T-helper 1 cell treated with Interleukin-12 subunit alpha and Interleukin-12 subunit beta and Interleukin-4 antibody, amounts not matched to agents 30 ng/mL and 1 ng/mL, for 36 hours (primary cell): ENCODE data around the gene ART5. TPM values are rescaled to one million over a fixed set of nuclear protein-coding genes. Genes with fewer than 3 reads are reported as not detected.
"Not testable (repeated sequence)": the region's sequence is repeated elsewhere in the genome, so short reads cannot be mapped to it uniquely, and the experiment has no call there.

Experiments
- intact Hi-C: fragments of 100-400 bp; cut with micrococcal nuclease; formaldehyde crosslinking; loops from one replicate; pipeline ENCODE4 v1.15.1; 2024
- total RNA-seq: library from RNA; stranded (reverse); gene quantifications from 2 replicates; pipeline ENCODE4 v1.2.3, GENCODE V29; 2022

The ART5 gene
- total RNA-seq, 1 donor from 2014 or later, result not detected

DNA sequence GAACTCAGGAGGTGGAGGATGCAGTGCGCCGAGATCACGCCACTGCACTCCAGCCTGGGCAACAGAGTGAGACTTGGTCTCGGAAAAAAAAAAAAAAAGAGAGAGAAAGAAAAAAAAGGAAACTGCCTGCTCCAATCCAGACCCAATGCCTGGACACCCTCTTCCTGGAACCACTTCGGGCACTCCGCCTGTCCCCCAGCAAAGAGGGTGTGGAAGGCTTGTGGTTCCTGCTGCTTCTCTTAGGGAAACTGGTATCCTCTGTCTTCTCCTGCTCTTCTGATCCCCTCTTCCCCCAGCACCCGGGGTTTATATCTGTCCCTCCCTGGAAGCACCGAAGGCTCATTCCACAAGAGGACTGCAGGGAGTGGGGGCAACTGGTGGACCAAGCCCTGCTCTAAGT is 16.5 kb upstream of the ART5 start:
- intact Hi-C loops, result no loop called here

DNA sequence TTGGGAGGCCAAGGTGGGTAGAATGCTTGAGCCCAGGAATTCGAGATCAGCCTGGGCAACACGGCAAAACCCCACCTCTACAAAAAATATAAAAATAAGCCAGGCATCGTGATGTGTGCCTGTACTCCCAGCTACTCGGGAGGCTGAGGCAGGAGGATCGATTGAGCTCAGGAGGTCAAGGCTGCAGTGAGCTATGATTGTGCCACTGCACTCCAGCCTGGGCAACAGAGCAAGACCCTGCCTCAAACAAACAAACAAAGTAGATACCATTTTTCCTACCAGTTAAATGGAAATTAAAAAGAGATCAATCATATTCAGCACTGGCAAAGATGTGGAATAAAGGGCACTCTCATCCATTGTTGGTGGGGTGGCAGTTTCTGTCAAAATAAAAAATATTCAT is 15.5 kb upstream of the ART5 start:
- intact Hi-C loops, result not testable (repeated sequence)

DNA sequence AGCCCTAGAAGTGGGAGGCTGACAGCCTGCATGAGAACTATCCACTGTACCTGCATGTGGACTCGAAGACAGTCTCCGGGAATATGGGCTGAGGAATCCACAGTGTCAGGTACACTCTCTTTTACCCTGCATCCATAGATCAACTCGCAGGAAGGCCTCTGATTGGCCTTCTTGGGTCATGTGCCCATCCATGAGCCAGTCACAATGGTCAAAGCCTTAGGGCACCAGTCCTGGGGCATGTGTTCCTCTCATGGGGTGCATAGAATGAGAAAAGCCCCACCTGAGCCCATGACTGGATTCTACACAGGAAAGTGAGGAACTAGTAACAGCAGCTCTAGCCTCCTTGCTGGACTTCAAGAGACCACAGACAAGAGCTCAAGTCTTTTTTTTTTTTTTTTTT is 13.8 kb upstream of the ART5 start:
- intact Hi-C loops, result no loop called here

DNA sequence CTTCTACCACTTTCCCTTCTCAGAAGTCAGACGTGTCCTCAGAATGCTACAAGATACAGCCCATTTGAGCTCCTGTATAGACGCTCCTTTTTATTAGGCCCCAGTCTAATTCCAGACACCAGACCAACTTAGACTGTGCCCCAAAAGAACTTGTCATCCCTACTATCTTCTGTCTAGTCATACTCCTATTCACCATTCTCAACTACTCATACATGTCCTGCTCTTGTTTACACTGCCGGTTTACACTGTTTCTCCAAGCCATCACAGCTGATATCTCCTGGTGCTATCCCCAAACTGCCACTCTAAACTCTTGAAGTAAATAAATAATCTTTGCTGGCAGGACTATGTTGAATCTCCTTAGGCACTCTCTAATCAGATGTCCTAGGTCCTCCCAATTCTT is 10.7 kb upstream of the ART5 start:
- intact Hi-C loops, result not testable (repeated sequence)

DNA sequence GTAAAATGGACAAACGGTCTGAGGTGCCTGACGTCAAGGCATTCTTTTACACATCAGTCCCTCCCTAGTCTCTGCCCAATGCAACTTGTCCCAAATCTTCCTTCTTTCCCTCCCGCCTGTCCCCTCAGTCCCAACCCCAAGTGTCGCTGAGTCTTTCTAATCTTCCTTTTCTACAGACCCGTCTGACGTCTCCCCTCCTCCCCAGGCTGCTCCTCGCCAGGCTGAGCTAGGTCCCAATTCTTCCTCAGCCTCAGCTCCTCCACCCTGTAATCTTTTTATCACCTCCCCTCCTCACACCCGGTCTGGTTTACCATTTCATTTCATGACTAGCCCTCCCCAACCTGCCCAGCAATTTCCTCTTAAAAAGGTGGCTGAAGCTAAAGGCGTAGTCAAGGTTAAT is 7.6 kb upstream of the ART5 start:
- intact Hi-C loops, result not testable (repeated sequence)

DNA sequence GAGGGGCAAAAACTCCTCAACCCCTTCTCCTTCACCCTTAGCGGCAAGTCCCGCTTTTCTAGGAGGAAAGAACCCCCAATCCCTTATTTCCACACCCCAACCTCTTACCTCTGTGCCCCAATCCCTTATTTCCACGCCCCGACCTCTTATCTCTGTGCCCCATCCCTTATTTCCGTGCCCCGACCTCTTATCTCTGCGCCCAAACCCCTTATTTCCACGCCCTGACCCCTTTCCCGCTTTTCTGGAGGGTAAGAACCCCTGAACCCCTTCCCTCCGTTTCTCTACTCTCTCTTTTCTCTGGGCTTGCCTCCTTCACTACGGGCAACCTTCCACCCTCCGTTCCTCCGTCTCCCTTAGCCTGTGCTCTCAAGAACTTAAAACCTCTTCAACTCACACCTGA is 7.1 kb upstream of the ART5 start:
- intact Hi-C loops, result not testable (repeated sequence)

DNA sequence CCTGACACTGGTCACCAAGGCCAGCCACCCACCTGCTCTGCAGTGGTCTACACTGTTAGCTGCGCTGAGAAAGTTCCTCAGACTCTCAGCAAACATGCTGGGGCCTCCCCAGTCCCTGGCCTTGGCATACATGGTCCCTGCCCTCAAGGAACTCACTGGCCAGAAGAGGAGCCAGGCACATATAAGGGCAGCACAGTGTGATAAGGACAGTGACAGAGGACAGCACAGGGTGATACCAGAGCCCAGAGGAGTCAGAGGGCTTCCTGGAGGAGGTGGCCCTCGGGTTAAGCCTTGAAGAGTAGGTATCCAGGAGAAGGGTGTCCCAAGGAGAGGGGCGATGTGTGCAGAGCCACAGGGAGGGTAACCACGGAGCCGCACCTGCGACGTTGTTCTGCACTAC is 3.8 kb upstream of the ART5 start:
- intact Hi-C loops, result no loop called here

DNA sequence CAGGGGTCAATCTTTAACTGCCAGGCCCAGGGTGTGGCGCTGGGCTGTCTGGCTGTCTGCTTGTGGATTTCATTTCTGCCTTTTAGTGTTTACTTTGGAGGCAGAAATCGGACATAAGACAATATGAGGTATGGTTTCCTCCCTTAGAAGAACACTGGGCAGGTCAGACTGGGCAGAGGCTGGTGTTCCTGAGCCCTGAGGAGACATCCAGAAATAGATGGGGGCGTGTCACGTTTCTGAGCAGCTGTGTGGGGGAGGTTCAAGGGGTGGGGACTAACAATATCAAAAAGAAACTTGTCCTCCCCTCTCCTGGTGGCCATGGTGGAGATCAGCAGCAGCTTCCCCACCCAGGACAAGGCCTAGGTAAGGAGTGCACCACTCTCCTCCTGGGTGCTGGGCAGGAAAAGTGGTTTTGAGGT is 3.0 kb upstream of the ART5 start, which contains the start of gene ART1:
Gene ART1 (plus strand): TSS at position 312 of the 419 bp plus-strand sequence. CDS start 14,086 bp downstream, outside the sequence.
- intact Hi-C loops, result no loop called here

DNA sequence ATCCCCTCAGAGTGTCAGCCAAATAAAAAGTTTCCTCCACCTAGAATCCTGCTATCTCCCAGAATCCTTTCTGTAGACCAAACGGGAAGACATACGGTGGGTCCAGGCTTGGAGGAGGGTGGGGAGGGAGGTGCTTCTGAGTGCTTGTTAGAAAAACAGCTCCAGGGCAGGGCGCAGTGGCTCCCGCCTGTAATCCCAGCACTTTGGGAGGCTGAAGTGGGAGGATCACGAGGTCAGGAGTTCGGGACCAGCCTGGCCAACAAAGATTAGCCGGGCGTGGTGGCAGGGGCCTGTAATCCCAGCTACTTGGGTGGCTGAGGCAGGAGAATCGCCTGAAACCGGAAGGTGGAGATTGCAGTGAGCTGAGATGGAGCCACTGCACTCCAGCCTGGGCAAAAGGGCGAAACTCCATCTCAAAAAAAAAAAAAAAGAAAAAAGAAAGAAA is 1.3 kb upstream of the ART5 start:
- intact Hi-C loops, result not testable (repeated sequence)

DNA sequence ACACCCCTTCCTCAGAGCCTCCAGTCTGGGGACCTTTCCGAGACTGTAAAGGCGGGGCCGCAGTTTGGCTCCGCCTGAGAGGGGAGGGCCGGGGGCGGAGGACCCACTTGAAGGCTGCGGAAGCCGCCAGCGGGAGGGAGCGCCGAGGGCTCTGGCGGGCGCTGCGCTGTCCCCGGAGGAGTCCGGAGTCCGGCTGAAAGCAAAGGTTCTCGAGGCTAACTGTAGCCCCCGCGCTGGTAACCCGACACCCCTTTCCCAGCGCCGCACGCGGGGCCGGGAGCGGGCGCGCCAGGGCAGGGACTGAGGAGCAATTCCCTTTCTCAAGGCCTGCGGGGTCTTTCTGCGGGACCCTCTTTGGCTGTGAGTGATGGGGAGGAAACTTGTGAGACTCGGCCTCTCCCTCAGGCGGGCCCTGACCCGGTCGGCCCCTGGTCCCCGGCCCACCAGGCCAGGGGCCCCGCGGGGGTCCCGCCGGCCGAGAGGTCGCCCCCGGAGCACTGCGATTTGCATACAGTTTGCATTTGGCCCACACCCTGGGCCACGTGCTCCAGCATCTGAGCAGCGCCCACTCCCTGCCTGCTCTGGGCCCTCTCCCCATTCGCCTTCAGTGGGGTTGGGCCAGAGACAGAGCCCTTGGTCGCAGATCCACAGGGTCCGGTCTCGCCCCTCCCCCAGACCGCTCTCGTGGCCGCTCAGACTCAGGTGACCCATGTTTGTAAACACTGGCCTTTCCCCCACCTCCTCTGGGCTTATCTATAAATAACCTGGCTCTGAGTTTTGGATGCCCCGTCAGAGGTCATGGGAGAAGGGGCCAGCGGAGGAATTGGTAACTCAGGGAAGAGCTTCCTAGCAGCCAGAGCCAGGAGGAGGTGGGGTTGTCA is 519 bp upstream of the ART5 start:
- intact Hi-C loops, result no loop called here

DNA sequence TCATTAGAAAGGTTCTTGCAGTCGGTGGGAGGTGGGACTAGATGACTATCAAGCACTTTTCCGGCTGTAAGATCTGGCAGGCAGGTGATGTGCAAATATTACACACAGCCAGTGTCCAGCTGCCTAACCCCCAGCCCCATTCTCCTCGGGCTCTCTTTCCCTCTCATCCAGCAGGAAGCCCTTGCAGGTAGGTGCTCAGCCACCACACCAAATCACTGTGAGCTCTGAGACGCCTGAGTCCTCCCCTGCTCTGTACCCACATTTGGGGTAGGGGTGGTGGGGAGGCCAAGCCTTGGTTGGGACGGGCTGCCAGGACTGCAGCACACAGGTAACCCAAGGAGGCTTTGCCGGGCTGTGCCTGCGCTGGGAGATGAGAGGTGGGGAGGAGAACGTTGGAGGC is 601 bp downstream of the ART5 start:
- intact Hi-C loops, result no loop called here

DNA sequence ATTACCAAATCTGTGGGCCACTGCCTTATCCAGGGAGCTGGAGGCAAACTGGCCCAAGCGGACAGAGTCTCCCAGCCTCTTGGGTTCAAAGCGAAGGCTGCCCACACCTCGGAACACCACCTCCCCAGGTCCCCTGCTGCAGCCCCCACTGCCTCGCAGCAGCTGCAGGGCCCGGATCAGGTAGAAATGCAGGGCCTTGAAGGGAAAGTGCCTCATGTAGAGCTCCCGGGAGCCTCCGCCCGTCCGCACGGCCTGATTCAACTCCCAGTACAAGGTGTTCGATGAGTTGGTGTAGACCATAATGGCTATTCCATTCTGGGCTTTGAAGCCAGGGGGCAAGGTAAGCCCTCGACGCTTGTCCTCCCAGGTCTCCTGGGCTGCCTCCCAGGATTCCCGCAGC is 2.0 kb downstream of the ART5 start:
- intact Hi-C loops, result no loop called here

DNA sequence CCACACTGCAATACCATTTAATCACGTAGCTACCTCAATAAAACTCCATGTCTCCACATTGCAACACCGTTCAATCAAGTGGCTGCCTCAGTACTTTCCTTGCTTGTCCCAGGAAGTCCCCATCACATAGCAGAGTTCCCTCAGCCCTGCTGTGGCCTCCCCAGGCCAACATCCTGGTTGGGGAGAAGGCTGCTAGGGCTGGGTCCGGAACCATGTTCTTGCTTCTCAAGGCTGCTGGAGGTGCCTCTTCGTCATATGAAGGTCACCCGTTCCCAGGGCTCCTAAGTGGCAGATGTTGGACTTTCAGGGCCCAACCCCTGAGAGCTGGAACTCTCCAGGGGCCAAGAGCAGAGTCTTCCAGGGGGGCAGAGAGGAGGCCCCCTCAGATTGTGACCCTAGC is 3.3 kb downstream of the ART5 start:
- intact Hi-C loops, result no loop called here

DNA sequence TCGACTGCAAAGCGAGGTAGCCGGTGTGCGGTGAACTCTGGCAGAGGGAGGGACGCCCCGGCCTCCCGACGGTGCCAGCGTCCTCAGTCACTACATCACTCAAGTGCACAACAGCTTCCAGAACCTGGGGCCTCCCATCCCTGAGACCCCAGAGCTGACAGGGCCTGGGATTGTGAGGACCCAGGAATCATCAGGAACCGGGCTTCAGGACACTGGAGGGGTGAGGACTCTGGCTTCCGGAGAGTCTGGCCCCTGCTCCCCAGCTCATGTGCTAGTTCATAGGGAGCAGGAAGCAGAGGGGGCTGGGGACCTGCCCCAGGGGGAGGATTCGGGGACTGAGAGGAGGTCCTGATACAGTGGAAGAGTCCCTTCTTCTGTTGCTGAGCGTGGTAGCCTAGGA is 4.6 kb downstream of the ART5 start:
- intact Hi-C loops, result no loop called here

DNA sequence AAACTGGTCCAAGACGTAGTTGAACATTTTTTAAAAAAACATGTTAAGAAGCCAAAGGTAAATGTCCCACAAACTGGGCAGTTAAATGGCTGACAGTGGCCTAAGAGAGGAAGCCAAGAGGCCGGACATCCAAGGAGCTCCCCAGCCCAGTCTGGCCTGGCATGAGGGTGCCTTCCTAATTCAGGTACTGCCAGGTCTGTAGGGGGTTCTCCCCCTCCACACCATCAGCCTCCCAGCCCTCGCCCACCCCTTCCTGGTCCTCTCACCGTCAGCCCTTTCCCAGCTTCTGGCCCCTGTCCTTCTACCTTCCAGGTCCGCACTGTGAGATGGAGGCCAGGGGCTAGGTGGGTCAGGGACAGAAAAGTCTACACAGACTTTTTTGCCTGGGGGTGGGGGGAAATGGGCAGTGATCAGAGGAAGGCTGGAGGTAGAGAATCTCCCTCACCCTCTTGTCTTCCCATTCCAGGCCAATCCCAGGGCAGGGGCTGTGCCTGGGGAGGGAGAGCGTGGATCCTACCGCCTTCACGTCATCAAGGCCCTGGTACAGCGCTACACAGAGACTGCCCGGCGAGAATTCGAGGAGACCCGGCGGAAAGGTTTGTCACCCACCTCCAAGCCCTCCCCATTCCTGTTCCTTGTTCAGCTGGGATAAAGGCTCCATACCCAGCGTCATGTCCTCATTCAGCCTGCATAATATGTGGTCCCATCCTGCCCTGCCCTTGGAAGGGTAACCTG is 6.0 kb downstream of the ART5 start:
- intact Hi-C loops, result no loop called here

DNA sequence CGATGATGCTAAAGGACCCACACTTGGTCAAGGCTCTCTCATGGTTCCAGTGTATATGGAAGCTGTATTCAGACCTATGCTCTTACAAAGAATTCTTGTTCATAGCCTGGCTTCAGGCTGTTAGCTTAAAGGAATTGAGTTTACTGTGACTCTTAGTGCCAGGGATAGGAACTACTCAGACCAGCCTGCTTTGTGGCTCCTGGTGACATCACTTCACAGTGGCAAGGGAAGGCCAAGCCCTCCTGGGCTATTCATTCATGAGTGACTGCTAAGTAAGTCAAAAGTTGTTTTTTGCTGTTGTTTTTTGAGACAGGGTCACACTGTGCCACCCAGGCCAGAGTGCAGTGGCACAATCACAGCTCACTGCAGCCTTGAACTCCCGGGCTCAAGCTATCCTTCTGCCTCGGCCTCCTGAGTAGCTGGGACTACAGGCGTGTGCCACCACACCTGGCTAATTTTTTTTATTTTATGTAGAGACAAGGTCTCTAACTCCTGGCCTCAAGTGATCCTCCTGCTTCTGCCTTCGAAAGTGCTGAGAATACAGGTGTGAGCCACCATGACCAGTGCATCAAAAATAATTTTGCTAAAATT is 9.6 kb downstream of the ART5 start:
- intact Hi-C loops, result no loop called here

DNA sequence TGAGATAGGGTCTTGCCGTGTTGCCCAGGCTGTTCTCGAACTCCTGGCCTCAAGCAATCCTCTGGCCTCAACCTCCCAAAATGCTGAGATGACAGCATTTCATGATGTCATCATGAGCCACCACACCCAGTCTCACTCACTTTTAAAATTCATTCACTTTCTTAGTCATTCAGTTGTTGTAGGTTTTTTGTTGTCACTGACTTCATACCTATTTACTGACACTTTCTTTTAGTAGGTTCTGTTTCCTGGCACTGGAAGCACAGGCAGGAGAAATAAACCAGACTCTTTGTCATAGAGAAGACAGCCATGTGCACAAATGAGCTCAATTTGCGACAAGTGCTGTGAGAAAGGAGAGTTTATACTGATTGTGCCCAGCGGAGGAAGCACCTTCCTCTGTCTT is 10.5 kb downstream of the ART5 start:
- intact Hi-C loops, result no loop called here

DNA sequence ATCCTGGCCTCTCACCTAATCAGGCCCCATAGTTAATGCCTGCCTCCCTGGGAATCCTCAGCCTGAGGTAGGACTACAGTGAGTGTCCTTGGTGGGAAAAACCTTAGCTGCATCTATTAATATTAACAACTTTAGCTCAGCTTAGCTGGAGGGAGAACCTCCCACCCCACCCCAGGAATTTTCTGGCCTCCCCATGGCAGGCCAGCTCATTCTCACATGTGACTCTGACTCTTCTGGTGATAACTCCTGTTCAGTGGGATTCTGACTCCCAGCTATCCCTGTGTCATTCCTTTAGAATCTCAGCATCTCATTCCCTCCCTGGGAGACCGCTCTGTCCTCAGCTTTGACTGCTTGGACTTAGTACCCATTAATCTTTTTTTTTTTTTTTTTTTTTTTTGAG is 14.5 kb downstream of the ART5 start:
- intact Hi-C loops, result no loop called here

DNA sequence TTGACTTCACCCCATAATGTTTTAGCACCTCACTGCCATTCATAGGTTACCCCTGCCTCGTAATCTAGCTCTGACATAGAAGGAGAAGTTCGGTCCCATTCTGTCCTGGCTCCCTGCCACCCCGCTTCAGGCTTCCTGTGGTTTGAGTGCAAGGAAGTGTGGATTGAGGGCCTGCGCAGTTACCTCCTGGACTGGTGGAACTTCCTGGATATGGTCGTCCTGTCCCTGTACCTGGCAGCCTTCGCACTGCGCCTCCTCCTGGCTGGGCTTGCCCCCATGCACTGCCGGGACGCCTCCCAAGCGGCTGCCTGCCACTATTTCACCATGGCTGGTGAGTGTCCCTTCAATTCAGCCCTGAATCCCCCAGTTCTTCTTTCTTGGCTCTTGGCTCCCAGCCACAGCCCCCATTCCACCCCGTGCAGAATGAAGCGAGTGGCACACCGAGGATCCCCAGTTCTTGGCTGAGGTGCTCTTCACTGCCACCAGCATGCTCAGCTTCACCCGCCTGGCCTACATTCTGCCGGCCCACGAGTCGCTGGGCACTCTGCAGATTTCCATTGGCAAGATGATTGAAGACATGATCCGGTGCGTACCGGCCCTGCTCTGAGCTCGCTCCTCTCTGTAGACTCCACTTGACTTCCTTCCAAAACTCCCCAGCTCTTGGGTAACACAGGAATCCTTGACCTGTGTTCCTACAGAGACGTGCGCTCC is 15.4 kb downstream of the ART5 start:
- intact Hi-C loops, result no loop called here

DNA sequence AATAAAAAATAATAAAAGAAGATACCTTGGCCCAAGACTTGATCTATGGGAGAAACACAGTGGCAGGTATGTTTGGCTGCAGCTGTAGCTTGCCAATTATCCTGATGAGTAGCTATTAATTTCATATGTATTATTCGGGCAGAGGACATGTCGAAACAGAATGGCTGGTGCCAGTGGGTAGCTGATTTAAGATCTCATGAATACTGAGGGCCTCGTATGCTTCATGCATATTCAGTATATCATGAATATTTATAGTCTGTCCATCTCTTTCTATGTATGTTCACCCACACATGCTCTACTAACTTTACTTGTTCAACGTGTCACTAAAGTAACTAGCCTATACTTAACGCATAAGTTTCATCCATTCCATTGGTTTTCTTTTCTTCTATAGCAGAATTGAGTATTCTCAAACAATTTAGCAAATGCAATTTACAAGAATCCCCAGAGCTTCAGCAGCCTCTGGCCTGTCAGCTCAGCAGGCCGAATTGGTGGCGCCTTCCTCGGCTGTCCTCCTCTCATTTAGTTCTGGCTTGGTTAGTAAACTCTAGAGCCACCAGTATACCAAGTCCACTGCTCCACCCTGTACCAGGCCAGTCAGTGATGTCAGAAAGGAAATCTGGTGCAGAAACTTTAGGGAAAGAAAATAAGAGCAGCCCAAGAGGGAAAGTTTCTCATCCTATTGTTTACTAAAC is 17.9 kb downstream of the ART5 start:
- intact Hi-C loops, result no loop called here

DNA sequence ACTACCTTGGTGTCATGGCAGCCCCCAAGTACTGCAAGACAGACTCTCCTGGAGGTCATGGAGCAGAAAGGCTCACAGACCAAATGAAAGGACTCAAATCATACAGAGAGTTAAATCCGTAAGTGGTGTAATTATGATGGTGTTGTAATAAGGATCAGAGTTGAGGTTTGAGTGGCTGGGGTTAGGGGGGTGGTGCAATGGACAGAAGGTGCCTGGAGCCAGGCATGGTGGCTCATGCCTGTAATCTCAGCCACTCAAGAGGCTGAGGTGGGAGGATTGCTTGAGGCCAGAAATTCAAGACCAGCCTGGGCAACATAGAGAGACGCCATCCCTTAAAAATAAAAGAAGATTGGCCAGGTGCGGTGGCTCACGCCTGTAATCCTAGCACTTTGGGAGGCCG is 18.7 kb downstream of the ART5 start:
- intact Hi-C loops, result no loop called here
